HL-60 (cell line): ENCODE data around the gene ZNRD2.

ENCODE experiments used
- GABPA ChIP-seq: IDR thresholded peaks from 2 replicates; pipeline ENCODE4 v1.6.1; 2012; ENCODE audit warnings: low read depth
- POLR2AphosphoS5 ChIP-seq: IDR thresholded peaks from 2 replicates; pipeline ENCODE4 v1.6.1; 2012; ENCODE audit warnings: low read depth
- REST ChIP-seq: IDR thresholded peaks from 2 replicates; pipeline ENCODE4 v1.6.1; 2012; ENCODE audit warnings: low read depth; ENCODE audit not compliant: insufficient replicate concordance
- SPI1 ChIP-seq: IDR thresholded peaks from 2 replicates; pipeline ENCODE4 v1.6.1; 2012; ENCODE audit warnings: low read depth, mild to moderate bottlenecking, borderline replicate concordance
- TF ChIP-seq, protein P1 (sequence below): IDR thresholded peaks from one replicate; pipeline ENCODE4 v1.5.1; 2011; ENCODE audit warnings: low read length, control low read depth, inconsistent platforms; ENCODE audit not compliant: insufficient read depth

DNA sequence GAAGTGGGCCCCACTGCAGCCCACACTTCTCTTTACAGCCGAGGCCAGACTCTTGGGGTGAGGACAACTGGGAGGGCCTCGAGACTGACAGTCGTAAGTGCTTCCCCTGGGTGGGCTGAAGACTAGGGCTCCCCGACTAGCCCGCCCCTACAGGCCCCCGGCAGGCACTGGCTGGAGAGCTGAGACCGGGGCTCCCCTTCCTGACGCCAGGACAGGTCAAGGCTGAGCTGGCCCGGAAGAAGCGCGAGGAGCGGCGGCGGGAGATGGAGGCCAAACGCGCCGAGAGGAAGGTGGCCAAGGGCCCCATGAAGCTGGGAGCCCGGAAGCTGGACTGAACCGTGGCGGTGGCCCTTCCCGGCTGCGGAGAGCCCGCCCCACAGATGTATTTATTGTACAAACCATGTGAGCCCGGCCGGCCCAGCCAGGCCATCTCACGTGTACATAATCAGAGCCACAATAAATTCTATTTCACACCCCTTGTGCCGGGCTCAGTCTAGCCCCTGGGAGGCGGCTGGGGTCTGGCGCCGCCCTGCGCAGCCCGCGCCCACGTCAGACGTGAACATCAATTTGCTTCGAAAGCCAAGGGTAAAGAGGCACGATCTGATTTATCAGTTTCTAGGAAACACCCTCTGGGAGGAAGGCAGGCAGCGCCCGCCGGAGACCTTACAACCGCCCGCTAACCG is 31.9 kb upstream of the ZNRD2 start:
- TF ChIP-seq, protein P1, sequence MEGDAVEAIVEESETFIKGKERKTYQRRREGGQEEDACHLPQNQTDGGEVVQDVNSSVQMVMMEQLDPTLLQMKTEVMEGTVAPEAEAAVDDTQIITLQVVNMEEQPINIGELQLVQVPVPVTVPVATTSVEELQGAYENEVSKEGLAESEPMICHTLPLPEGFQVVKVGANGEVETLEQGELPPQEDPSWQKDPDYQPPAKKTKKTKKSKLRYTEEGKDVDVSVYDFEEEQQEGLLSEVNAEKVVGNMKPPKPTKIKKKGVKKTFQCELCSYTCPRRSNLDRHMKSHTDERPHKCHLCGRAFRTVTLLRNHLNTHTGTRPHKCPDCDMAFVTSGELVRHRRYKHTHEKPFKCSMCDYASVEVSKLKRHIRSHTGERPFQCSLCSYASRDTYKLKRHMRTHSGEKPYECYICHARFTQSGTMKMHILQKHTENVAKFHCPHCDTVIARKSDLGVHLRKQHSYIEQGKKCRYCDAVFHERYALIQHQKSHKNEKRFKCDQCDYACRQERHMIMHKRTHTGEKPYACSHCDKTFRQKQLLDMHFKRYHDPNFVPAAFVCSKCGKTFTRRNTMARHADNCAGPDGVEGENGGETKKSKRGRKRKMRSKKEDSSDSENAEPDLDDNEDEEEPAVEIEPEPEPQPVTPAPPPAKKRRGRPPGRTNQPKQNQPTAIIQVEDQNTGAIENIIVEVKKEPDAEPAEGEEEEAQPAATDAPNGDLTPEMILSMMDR: no peak
- no peak for TF ChIP-seq POLR2AphosphoS5
- no peak for TF ChIP-seq REST
- TF ChIP-seq SPI1: no peak
- TF ChIP-seq GABPA: no peak
